GM12878 (cell line): ENCODE results near the gene TMEM63B. TPM values are rescaled to one million over a fixed set of nuclear protein-coding genes. Genes with fewer than 3 reads are reported as not detected.

ENCODE experiments used
- ATAC-seq: fragments of 200-7000 bp; cut with Tn5 transposase; 3 replicates; pipeline ENCODE4 v1.9.1; 2020; ENCODE audit warnings: mild to moderate bottlenecking, moderate library complexity
- BruUV-seq: library from RNA; stranded (reverse); fragments of 400-500 nt; replicated peaks from 2 replicates; lab custom pipeline; 2021; lab: Mats Ljungman, UMichigan
- CTCF ChIA-PET: fragments of 300-600 bp; sonication (Branson Sonifier 250); formaldehyde crosslinking; extraction: SDS; loops from one replicate; lab custom pipeline; 2021; ENCODE audit warnings: inconsistent platforms; lab: Yijun Ruan, JAX
- POLR2A ChIA-PET: fragments of 350-600 bp; formaldehyde crosslinking; extraction: SDS; loops from one replicate; lab custom pipeline; 2021; ENCODE audit warnings: inconsistent platforms; lab: Charles Lee
- RAD21 ChIA-PET: fragments of 300-600 bp; sonication (Branson Sonifier 250); formaldehyde crosslinking; loops from one replicate; lab custom pipeline; 2023; ENCODE audit warnings: antibody characterized with exemption; ENCODE audit not compliant: unreplicated experiment; lab: Charles Lee
- SMC1A ChIA-PET: fragments of 300-600 bp; sonication (Branson Sonifier 250); formaldehyde crosslinking; loops from one replicate; lab custom pipeline; 2023; ENCODE audit not compliant: unreplicated experiment, uncharacterized antibody; lab: Charles Lee
- DNase-seq: peaks from one replicate; pipeline ENCODE4 v3.0.0-alpha.2; 2011; ENCODE audit warnings: low read depth, low spot score
- FAIRE-seq: peaks from 3 replicates; lab custom pipeline; 2011; peaks lifted over from hg19 to GRCh38; lab: Jason Lieb, UNC
- H2AFZ ChIP-seq: 2 replicates; pipeline ENCODE4 v1.6.0; 2011; ENCODE audit warnings: low read depth, low read length, control low read depth; ENCODE audit not compliant: control insufficient read depth
- H3K27ac ChIP-seq: 2 replicates; pipeline ENCODE4 v1.5.1; 2011; ENCODE audit warnings: control low read depth; ENCODE audit not compliant: control insufficient read depth, insufficient read depth
- H3K27me3 ChIP-seq, 2 experiments: replicated peaks in 1 of 2; 2 replicates each; pipeline versions ENCODE4 v1.6.0 to v1.6.1; 2011; ENCODE audit warnings: low read length in 1 of 2; ENCODE audit not compliant: control insufficient read depth in 2 of 2, insufficient read depth in 2 of 2
- H3K36me3 ChIP-seq, 2 experiments: 2 replicates each; pipeline ENCODE4 v1.5.1; 2011; ENCODE audit warnings: low read length in 1 of 2; ENCODE audit not compliant: control insufficient read depth in 2 of 2, insufficient read depth in 2 of 2
- H3K4me1 ChIP-seq: 2 replicates; pipeline ENCODE4 v1.6.1; 2011; ENCODE audit warnings: mild to moderate bottlenecking, low read length, moderate library complexity, mixed read lengths; ENCODE audit not compliant: control insufficient read depth, insufficient read depth
- H3K4me2 ChIP-seq: 2 replicates; pipeline ENCODE4 v1.6.0; 2011; ENCODE audit warnings: control low read depth; ENCODE audit not compliant: control insufficient read depth, insufficient read depth
- H3K4me3 ChIP-seq: fragments of 200-600 bp; sonication (generic); 2 replicates; pipeline ENCODE4 v1.5.1; 2016
- H3K79me2 ChIP-seq: 2 replicates; pipeline ENCODE4 v1.6.0; 2011; ENCODE audit warnings: low read length; ENCODE audit not compliant: control insufficient read depth, insufficient read depth
- H3K9ac ChIP-seq: 2 replicates; pipeline ENCODE4 v1.8.0; 2011; ENCODE audit warnings: low read length, control low read depth, mixed read lengths; ENCODE audit not compliant: control insufficient read depth, insufficient read depth
- H3K9me3 ChIP-seq: replicated peaks from 3 replicates; pipeline ENCODE4 v1.5.1; 2011; ENCODE audit warnings: mild to moderate bottlenecking, low read length; ENCODE audit not compliant: control insufficient read depth, insufficient read depth
- H4K20me1 ChIP-seq: 2 replicates; pipeline ENCODE4 v1.6.0; 2011; ENCODE audit not compliant: control insufficient read depth, insufficient read depth
- GATAD2B ChIP-seq: fragments of 450-650 bp; conservative IDR thresholded peaks from 2 replicates; pipeline ENCODE4 v1.6.1; 2017; ENCODE audit warnings: low read depth, mild to moderate bottlenecking, moderate library complexity
- MXI1 ChIP-seq: fragments of 150-350 bp; IDR thresholded peaks from 2 replicates; pipeline ENCODE4 v1.6.1; 2011; ENCODE audit warnings: low read depth, mild to moderate bottlenecking, inconsistent platforms, low read length, improper control_type of control experiment
- NFXL1 ChIP-seq: fragments of 450-650 bp; IDR thresholded peaks from 2 replicates; pipeline ENCODE4 v1.6.1; 2017; ENCODE audit warnings: antibody characterized with exemption, mild to moderate bottlenecking, borderline replicate concordance
- POLR2AphosphoS5 ChIP-seq: IDR thresholded peaks from 2 replicates; pipeline ENCODE4 v1.6.1; 2011; ENCODE audit warnings: mild to moderate bottlenecking, low read length, inconsistent platforms
- RUNX3 ChIP-seq: IDR thresholded peaks from 2 replicates; pipeline ENCODE4 v1.6.1; 2012; ENCODE audit warnings: low read length, inconsistent platforms
- SMAD5 ChIP-seq: IDR thresholded peaks from 2 replicates; pipeline ENCODE4 v1.6.1; 2016; ENCODE audit warnings: antibody characterized with exemption, low read depth
- SRF ChIP-seq, 2 experiments: IDR thresholded peaks; 2 replicates each; pipeline ENCODE4 v1.6.1; 2011; ENCODE audit warnings: low read depth in 2 of 2, low read length in 2 of 2, mild to moderate bottlenecking in 1 of 2, moderate library complexity in 1 of 2
- STAT3 ChIP-seq: IDR thresholded peaks from 2 replicates; pipeline ENCODE4 v1.6.1; 2011; ENCODE audit warnings: low read depth, low read length, improper control_type of control experiment
- ZZZ3 ChIP-seq: IDR thresholded peaks from 2 replicates; pipeline ENCODE4 v1.6.1; 2011; ENCODE audit warnings: low read depth; ENCODE audit not compliant: control insufficient read depth, insufficient read length
- WGBS: methylation state at CpG from one replicate; pipeline ENCODE4 v1.1.6; 2016; ENCODE audit warnings: low lambda C conversion rate; ENCODE audit not compliant: insufficient replicate concordance, insufficient coverage; ENCODE audit errors: missing lambda C conversion rate; 5-methylcytosine and 5-hydroxymethylcytosine counted together
- in situ Hi-C: fragments of 300-500 bp; cut with MboI; formaldehyde crosslinking; loops from 9 replicates; pipeline ENCODE4 v1.14.3; 2018; ENCODE audit warnings: mixed read lengths
- intact Hi-C: fragments of 100-400 bp; cut with micrococcal nuclease; formaldehyde crosslinking; loops from one replicate; pipeline ENCODE4 v1.14.2; 2022; ENCODE audit not compliant: unreplicated experiment
- polyA plus RNA-seq, 11 experiments: library from polyadenylated mRNA; depleted of rRNA in 4 of 11; unstranded in 6 of 11; stranded (reverse) in 5 of 11; fragments of >200 nt; fragmentation: Nextera tagmentation in 4 of 11; fragmentation: Illumina TruSeq in 1 of 11; extraction: Ambion mirVana in 4 of 11; extraction: Trizol in 1 of 11; gene quantifications; 1 replicate in 1 of 11; 2 replicates in 10 of 11; pipeline versions ENCODE4 v1.2.1 to v1.2.3, GENCODE V29; 2011 to 2016; ENCODE audit warnings: inconsistent platforms in 2 of 11, missing spikeins in 2 of 11, low read depth in 1 of 11
- total RNA-seq, 4 experiments: library from RNA; depleted of rRNA in 3 of 4; stranded (reverse); fragments of >200 nt in 3 of 4; fragmentation: Illumina TruSeq in 1 of 4; extraction: Trizol in 1 of 4; gene quantifications; 2 replicates each; pipeline versions ENCODE4 v1.2.1 to v1.2.3, GENCODE V29; 2013 to 2021
- TF ChIP-seq, protein P1 (sequence below): fragments of 450-650 bp; formaldehyde crosslinking; IDR thresholded peaks from 2 replicates; pipeline ENCODE4 v1.4.0; 2020; ENCODE audit warnings: mild to moderate bottlenecking, moderate library complexity
- TF ChIP-seq, protein P2 (sequence below): fragments of 450-650 bp; formaldehyde crosslinking; IDR thresholded peaks from 2 replicates; pipeline ENCODE4 v1.4.0; 2022; ENCODE audit warnings: mild to moderate bottlenecking, moderate library complexity
- TF ChIP-seq, protein P3 (sequence below): IDR thresholded peaks from 2 replicates; pipeline ENCODE4 v1.6.1; 2012; ENCODE audit warnings: low read depth, low read length, improper control_type of control experiment

Gene TMEM63B
- total and polyA plus RNA-seq, 10 of the 15 experiments (the other 5 are each of a cell fraction or from before 2014, with no cell fraction given), result 0.09 to 15.0 (median 7.1) TPM; not detected in 1

DNA sequence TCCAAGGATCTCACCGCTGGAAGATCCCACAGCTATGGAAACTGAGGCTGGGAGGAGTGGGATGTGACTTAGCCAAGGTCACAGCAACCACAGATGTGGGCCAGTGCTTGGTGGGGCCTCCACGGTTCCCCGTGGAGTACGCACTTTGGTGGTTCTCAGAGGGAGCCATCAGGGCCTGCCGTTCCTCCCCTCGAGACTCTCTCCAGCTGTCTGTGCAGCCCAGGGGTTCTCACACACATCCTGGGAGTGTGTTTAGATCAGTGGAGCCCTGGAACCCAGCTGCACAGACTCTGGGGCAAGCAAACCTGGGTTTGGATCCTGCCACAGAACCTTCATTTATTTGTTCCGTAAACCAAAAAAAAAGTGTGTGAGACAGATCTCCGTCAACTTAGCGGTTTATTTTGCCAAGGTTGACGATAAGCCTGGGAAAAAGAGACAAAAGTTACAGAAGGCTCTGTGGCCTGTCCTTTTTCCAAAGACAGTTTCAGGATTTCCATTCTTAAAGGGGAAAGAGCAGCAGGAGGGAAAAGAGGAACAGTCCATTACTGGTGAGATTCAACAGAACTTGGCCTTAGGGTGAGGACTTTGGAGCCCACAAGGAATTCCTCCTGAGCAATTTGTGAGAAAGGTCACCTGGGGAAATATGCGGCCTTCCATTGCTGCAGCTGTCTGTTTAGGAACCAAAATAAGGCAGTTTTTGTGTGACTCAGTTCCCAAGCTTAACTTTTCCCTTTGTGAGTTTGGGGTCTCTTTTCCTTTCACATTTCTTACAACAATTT lies 75.8 kb downstream of the TMEM63B start (continued):
- TF ChIP-seq SMAD5 (no peak), GATAD2B (no peak), POLR2AphosphoS5 (no peak), ZZZ3 (no peak), MXI1 (no peak)
- TF ChIP-seq, protein P1, sequence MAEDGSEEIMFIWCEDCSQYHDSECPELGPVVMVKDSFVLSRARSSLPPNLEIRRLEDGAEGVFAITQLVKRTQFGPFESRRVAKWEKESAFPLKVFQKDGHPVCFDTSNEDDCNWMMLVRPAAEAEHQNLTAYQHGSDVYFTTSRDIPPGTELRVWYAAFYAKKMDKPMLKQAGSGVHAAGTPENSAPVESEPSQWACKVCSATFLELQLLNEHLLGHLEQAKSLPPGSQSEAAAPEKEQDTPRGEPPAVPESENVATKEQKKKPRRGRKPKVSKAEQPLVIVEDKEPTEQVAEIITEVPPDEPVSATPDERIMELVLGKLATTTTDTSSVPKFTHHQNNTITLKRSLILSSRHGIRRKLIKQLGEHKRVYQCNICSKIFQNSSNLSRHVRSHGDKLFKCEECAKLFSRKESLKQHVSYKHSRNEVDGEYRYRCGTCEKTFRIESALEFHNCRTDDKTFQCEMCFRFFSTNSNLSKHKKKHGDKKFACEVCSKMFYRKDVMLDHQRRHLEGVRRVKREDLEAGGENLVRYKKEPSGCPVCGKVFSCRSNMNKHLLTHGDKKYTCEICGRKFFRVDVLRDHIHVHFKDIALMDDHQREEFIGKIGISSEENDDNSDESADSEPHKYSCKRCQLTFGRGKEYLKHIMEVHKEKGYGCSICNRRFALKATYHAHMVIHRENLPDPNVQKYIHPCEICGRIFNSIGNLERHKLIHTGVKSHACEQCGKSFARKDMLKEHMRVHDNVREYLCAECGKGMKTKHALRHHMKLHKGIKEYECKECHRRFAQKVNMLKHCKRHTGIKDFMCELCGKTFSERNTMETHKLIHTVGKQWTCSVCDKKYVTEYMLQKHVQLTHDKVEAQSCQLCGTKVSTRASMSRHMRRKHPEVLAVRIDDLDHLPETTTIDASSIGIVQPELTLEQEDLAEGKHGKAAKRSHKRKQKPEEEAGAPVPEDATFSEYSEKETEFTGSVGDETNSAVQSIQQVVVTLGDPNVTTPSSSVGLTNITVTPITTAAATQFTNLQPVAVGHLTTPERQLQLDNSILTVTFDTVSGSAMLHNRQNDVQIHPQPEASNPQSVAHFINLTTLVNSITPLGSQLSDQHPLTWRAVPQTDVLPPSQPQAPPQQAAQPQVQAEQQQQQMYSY (CRISPR knock-in tag), result no peak

DNA sequence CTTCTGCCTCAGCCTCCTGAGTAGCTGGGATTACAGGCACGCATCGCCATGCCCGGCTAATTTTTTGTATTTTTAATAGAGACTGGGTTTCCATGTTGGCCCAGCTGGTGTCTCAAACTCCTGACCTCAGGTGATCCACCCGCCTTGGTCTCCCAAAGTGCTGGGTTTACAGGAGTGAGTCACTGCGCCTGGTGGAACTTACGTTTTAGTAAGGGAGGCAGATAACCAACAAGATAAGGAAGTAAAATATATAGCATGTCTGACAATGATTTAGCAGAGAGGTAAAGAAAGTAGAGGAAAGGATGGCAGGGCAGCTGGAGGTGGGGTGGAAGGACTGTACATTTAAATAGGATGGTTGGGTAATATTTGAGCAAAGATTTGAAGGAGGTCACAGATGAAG lies 76.6 kb downstream of the TMEM63B start:
- CTCF ChIA-PET, result interaction anchor here (1.0 kb wide), 1 partner anchor 31 kb away, joined by 3 read pairs; no protein-coding TSS in a partner anchor
- RAD21 ChIA-PET, result no interaction called here
- SMC1A ChIA-PET, result no interaction called here

More for the DNA sequence above, 76.6 kb downstream of the TMEM63B start:
- H3K4me3 ChIP-seq, result no peak overlapping the region
- DNase-seq (no peak), FAIRE-seq (no peak), ATAC-seq (no peak)
- no peaks in the 10 kb centered on the region for H3K9me3 ChIP-seq
- no TSS peak for BruUV-seq
- intact Hi-C loops, result no loop called here
- no peaks in the 10 kb centered on the region for H3K79me2 ChIP-seq
- H3K4me2 ChIP-seq, result no peak overlapping the region
- no peak overlapping the region for H2AFZ ChIP-seq
- H3K27me3 ChIP-seq, result no peaks in the 10 kb centered on the region
- H3K36me3 ChIP-seq, result no peaks in the 10 kb centered on the region
- 82% methylated on average over 6 of the region's 6 CpGs for WGBS
- TF ChIP-seq SRF (IDR thresholded peaks at IDR 0.05; ENCODE audit: low read depth in 2 of 2, low read length in 2 of 2) (no peak), RUNX3 (no peak), STAT3 (no peak), NFXL1 (no peak)
- TF ChIP-seq, protein P2, sequence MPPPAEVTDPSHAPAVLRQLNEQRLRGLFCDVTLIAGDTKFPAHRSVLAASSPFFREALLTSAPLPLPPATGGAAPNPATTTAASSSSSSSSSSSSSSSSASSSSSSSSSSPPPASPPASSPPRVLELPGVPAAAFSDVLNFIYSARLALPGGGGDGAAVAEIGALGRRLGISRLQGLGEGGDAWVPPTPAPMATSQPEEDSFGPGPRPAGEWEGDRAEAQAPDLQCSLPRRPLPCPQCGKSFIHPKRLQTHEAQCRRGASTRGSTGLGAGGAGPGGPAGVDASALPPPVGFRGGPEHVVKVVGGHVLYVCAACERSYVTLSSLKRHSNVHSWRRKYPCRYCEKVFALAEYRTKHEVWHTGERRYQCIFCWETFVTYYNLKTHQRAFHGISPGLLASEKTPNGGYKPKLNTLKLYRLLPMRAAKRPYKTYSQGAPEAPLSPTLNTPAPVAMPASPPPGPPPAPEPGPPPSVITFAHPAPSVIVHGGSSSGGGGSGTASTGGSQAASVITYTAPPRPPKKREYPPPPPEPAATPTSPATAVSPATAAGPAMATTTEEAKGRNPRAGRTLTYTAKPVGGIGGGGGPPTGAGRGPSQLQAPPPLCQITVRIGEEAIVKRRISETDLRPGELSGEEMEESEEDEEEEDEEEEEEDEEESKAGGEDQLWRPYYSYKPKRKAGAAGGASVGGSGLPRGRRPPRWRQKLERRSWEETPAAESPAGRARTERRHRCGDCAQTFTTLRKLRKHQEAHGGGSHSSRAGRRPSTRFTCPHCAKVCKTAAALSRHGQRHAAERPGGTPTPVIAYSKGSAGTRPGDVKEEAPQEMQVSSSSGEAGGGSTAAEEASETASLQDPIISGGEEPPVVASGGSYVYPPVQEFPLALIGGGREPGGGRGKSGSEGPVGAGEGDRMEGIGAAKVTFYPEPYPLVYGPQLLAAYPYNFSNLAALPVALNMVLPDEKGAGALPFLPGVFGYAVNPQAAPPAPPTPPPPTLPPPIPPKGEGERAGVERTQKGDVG (CRISPR knock-in tag), result no peak
- TF ChIP-seq, protein P3, sequence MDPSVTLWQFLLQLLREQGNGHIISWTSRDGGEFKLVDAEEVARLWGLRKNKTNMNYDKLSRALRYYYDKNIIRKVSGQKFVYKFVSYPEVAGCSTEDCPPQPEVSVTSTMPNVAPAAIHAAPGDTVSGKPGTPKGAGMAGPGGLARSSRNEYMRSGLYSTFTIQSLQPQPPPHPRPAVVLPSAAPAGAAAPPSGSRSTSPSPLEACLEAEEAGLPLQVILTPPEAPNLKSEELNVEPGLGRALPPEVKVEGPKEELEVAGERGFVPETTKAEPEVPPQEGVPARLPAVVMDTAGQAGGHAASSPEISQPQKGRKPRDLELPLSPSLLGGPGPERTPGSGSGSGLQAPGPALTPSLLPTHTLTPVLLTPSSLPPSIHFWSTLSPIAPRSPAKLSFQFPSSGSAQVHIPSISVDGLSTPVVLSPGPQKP, result no peak
- H4K20me1 ChIP-seq, result no peaks in the 10 kb centered on the region
- no peaks in the 10 kb centered on the region for H3K4me1 ChIP-seq
- in situ Hi-C loops, result no loop called here
- POLR2A ChIA-PET, result no interaction called here
- H3K9ac ChIP-seq, result no peak overlapping the region
- H3K27ac ChIP-seq, result no peak overlapping the region
